SHP77 treated with DMSO at 0.1 percent for 48 hours (cell line): ENCODE data around the gene ATP13A1.

Source experiments
- DNase-seq: peaks from one replicate; lab custom pipeline; 2025; lab: John Stamatoyannopoulos, UW

Gene ATP13A1

GRCh38 chr19:19662871-19663255 is 613 bp downstream of the ATP13A1 start:
- no peak for DNase-seq

DNA sequence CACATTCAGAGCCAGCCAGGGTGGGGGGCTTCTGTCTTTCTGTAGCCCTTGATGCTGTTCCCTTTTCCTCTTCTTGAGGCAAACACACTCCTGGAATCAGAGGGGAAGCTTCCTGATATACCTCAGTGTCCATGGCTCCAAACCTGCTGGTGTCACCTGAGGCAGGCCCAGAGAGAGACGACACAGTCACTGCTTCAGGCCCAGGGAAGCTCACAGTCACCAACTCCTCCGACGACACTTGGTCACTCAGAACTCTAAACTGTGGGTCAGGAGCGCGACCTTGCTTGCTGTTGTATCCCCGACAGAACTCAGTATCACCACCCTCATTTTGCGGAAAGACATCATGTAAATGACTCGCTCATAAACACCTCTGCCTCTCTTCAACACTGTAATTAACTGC is 1.1 kb downstream of the ATP13A1 start:
- DNase-seq, result no peak

DNA sequence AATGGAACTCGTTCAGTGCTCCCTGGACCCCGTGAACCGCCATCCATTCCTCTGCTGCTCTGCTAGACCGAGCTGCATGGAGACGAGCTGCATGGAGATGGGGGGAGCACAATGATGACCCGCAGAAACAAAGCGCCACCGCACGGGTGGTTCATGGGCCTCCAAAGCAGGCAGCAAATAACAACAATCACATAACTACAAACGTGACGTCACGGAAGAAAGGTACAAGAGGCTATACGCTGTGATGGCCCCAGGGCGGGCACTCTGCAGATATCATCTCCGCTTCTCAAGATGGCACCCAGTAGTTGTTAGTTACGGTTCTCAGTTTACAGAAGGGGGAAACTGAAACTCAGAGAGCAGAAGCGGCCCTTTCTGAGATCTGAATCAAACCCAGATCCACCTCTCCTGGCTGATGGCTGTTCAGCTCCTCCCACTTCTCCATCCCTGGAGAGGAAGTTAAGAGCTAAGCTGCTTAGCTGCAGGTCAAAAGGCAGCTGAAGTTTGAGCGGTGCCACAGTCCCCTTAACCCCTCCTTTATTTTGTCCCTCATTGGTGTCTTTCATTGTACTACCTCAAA is 1.7 kb downstream of the ATP13A1 start:
- DNase-seq, result no peak

GRCh38 chr19:19661141-19661674 is 2.3 kb downstream of the ATP13A1 start:
- DNase-seq, result no peak

GRCh38 chr19:19659646-19660245 is 3.7 kb downstream of the ATP13A1 start:
- no peak for DNase-seq

GRCh38 chr19:19657397-19657783 is 6.1 kb downstream of the ATP13A1 start:
- DNase-seq, result no peak

- DNase-seq, result no peak
Measured at GRCh38 chr19:19656451-19657396, 6.8 kb downstream of the ATP13A1 start.

- no peak for DNase-seq
Measured at GRCh38 chr19:19655641-19656343, 7.7 kb downstream of the ATP13A1 start.

GRCh38 chr19:19655051-19655594 is 8.4 kb downstream of the ATP13A1 start:
- no peak for DNase-seq

GRCh38 chr19:19654441-19654840 is 9.0 kb downstream of the ATP13A1 start:
- no peak for DNase-seq

GRCh38 chr19:19653597-19654147 is 9.8 kb downstream of the ATP13A1 start:
- DNase-seq, result no peak

- DNase-seq, result no peak
Measured at GRCh38 chr19:19652482-19653295, 10.8 kb downstream of the ATP13A1 start.

GRCh38 chr19:19651076-19651475 is 12.4 kb downstream of the ATP13A1 start:
- DNase-seq, result no peak

GRCh38 chr19:19650331-19650730 is 13.1 kb downstream of the ATP13A1 start:
- no peak for DNase-seq

DNA sequence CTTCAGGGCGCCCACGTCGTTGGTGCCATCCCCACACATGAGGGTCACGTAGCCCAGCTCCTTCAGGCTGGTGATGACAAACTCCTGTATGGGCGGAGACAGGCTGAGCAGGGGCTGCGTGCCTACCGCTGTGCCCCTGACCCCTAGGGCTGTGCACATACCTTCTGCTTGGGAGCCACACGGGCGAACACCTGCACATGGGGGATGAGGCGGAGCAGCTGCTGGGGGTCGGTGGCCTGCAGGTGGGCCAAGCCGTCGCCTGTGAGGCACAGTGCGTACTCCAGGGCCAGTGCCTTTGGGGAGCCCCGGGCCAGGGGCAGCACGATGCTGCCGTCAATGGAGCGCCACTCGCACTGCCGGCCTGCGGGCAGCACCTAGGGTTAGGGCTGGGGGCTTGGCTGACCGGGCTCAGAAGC is 13.9 kb downstream of the ATP13A1 start:
- no peak for DNase-seq

- DNase-seq, result no peak
Measured at GRCh38 chr19:19649155-19649554, 14.3 kb downstream of the ATP13A1 start.

DNA sequence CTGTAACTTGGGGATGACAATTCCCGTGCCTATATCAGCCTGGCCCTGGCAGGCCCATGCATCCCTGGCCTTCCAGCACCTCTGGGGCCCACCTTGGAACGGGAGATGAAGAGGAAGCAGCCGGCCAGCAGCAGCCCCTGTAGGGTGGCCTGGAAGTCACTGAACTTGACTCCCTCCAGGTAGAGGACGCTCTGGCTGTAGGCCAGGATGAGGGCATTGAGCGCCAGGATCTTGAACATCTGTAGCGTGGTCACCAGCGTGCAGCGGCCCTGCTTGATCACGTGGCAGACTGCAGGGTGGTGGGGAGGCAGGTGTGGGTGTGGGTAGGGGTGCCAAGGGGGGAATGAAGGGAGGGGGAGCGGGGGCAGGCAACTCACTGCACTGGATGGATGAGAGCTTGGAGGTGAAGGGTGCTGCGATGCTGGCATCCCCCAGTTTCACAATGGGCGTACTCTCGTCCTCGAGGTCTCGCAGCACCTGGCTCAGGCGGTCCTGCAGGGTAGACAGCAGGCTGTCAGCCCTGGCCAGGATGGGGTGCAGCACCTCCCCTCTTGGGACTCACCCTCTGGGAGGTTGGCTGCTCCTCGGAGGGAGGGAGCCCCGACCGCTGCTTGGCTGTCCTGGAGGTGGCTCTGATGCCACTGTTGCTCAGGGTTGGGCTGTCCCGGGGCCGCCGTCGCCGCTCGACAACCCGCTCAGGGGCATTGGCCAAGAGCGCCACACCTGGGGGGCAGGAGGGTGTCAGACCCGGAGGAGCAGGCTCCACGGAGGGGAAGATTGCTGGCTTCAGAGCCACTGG is 16.2 kb downstream of the ATP13A1 start:
- DNase-seq, result no peak

- no peak for DNase-seq
Measured at GRCh38 chr19:19645233-19645870, 18.1 kb downstream of the ATP13A1 start.

DNA sequence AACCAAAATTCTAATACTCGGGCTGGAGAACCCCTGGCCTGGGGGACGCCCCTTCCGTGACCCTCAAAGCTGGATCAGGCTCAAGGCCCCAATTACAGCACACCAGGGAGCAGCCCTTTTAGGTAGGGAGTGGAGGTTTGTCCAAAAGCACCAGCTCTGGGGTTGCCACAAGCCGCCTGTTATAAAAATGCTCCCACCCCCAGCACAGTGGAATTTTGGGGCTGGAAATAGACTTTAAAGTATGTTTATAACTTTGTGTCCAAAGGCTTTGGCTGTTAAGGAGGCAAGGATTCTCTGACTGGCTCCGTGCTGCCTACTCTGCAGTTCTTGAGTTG is 19.5 kb downstream of the ATP13A1 start:
- DNase-seq, result no peak
